ENCODE measurements around the gene LUC7L.
"Not testable (repeated sequence)": the region's sequence is repeated elsewhere in the genome, so short reads cannot be mapped to it uniquely, and the experiment has no call there.

The LUC7L gene

GRCh38 chr16:179211-180092 lies 49.8 kb downstream of the LUC7L start:
- DNase-seq (ENCODE audit: low read depth in 2 of 2): no peak

- DNase-seq (ENCODE audit: low read depth in 2 of 2): no peak
Measured at GRCh38 chr16:178668-179015, 50.6 kb downstream of the LUC7L start.

GRCh38 chr16:177981-178667 lies 51.1 kb downstream of the LUC7L start:
- no peak for DNase-seq (ENCODE audit: low read depth in 2 of 2)

- DNase-seq (ENCODE audit: low read depth in 2 of 2): no peak
Measured at GRCh38 chr16:177394-177822, 51.8 kb downstream of the LUC7L start.

- DNase-seq (ENCODE audit: low read depth in 2 of 2): not testable (repeated sequence)
Measured at GRCh38 chr16:176477-177382, 52.5 kb downstream of the LUC7L start, which contains the start of gene HBA1. TSS of gene HBA1 (plus strand) at chr16:176680. CDS start at chr16:176717, 37 bp downstream.

GRCh38 chr16:176006-176405 lies 53.2 kb downstream of the LUC7L start:
- DNase-seq (ENCODE audit: low read depth in 2 of 2): not testable (repeated sequence)

- no peak for DNase-seq (ENCODE audit: low read depth in 2 of 2)
Measured at GRCh38 chr16:175011-175949, 54.0 kb downstream of the LUC7L start.

- DNase-seq (ENCODE audit: low read depth in 2 of 2): not testable (repeated sequence)
Measured at GRCh38 chr16:173928-174769, 55.1 kb downstream of the LUC7L start.

- DNase-seq (ENCODE audit: low read depth in 2 of 2): not testable (repeated sequence)
Measured at GRCh38 chr16:173211-173854, 55.9 kb downstream of the LUC7L start.

- not testable (repeated sequence) for DNase-seq (ENCODE audit: low read depth in 2 of 2)
Measured at GRCh38 chr16:172374-172941, 56.8 kb downstream of the LUC7L start, which contains the start of gene HBA2. TSS of gene HBA2 (plus strand) at chr16:172876. CDS start at chr16:172913, 37 bp downstream.

GRCh38 chr16:170788-171187 lies 58.5 kb downstream of the LUC7L start:
- DNase-seq (ENCODE audit: low read depth in 2 of 2): no peak

- not testable (repeated sequence) for DNase-seq (ENCODE audit: low read depth in 2 of 2)
Measured at GRCh38 chr16:170088-170507, 59.2 kb downstream of the LUC7L start.

GRCh38 chr16:169014-169413 lies 60.2 kb downstream of the LUC7L start:
- no peak for DNase-seq (ENCODE audit: low read depth in 2 of 2)

GRCh38 chr16:168424-168823 lies 60.8 kb downstream of the LUC7L start:
- DNase-seq (ENCODE audit: low read depth in 2 of 2): no peak

- DNase-seq (ENCODE audit: low read depth in 2 of 2): no peak
Measured at GRCh38 chr16:167122-167690, 62.0 kb downstream of the LUC7L start.

GRCh38 chr16:166375-167121 lies 62.7 kb downstream of the LUC7L start:
- DNase-seq (ENCODE audit: low read depth in 2 of 2): no peak

GRCh38 chr16:165539-166374 lies 63.5 kb downstream of the LUC7L start, which contains the start of gene HBM:
TSS of gene HBM (plus strand) at chr16:165978. CDS start at chr16:165998, 20 bp downstream.
- DNase-seq (ENCODE audit: low read depth in 2 of 2): no peak

Measured in stimulated activated CD4-positive, alpha-beta T cell treated with anti-CD3 and anti-CD28 coated beads, Interleukin-4, amount 100 ng/mL, for 48 hours (primary cell).